GM21367 (cell line): Measurements from ENCODE around the gene SLC9C2.

ENCODE experiments used
- ATAC-seq: cut with Tn5 transposase; IDR thresholded peaks from one replicate; pipeline ENCODE4 v1.9.1; 2021; ENCODE audit not compliant: unreplicated experiment

SLC9C2 gene

GRCh38 chr1:173454966-173455524 is 147.8 kb downstream of the SLC9C2 start:
- no peak for ATAC-seq

- no peak for ATAC-seq
These were observed 148.9 kb downstream of the SLC9C2 start for GRCh38 chr1:173453982-173454381.

DNA sequence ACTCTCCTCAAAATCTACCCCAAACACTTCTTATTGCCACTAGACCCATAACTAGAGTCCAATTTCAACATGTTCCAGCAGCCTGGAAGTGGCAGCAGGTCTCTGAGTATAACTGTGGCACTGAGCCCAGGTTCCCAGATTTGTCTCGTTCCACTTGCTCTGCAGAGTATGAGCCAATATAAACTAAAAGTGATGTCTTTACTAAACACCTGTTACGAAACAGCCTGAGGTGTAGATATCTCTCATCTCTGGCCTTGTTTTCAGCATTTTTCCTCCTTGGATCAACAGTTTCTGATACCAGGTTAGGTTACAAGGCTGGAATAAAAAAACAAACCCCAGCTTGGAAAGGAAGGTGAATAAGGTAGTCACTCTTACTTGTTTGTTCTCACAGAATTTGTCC is 150.9 kb downstream of the SLC9C2 start:
- ATAC-seq: no peak
